Testis (tissue), 3 donors: Measurements from ENCODE around the gene PTPRN2. TPM values are rescaled to one million over a fixed set of nuclear protein-coding genes. Genes with fewer than 3 reads are reported as not detected.

Source experiments
- DNase-seq: peaks from one replicate; pipeline ENCODE4 v3.0.0-alpha.2; 2019
- H3K27ac ChIP-seq, 2 donors: fragments of 200-600 bp; sonication (generic); one replicate each; pipeline ENCODE4 v1.5.1; 2019
- H3K27me3 ChIP-seq: fragments of 200-600 bp; sonication (generic); one replicate; pipeline ENCODE4 v1.5.1; 2019
- H3K36me3 ChIP-seq: fragments of 200-600 bp; sonication (generic); one replicate; pipeline ENCODE4 v1.5.1; 2017; ENCODE audit warnings: low read depth; ENCODE audit errors: missing control alignments
- H3K4me1 ChIP-seq: fragments of 200-600 bp; sonication (generic); one replicate; pipeline ENCODE4 v1.5.1; 2019
- H3K4me3 ChIP-seq, 2 donors: fragments of 200-600 bp; sonication (generic); one replicate each; pipeline ENCODE4 v1.5.1; 2017 to 2019
- H3K9me3 ChIP-seq: fragments of 200-600 bp; sonication (generic); one replicate; pipeline ENCODE4 v1.5.1; 2017
- POLR2A ChIP-seq: fragments of 450-650 bp; IDR thresholded peaks from one replicate; pipeline ENCODE4 v1.6.1; 2017; ENCODE audit warnings: antibody characterized with exemption, mild to moderate bottlenecking, moderate library complexity
- WGBS, 2 donors: methylation state at CpG; one replicate each; pipeline ENCODE4 v1.1.5; 2018; 5-methylcytosine and 5-hydroxymethylcytosine counted together
- intact Hi-C: fragments of 100-400 bp; cut with DNase I; formaldehyde crosslinking; loops from one replicate; pipeline ENCODE4 v1.15.1; 2023; ENCODE audit warnings: low total_unique reads
- polyA plus RNA-seq: library from polyadenylated mRNA; stranded (reverse); fragments of 350-450 nt; fragmentation: Illumina TruSeq; extraction: RNeasy Lipid Tissue Mini Kit (QIAGEN cat#74804); gene quantifications from one replicate; pipeline ENCODE4 v1.2.3, GENCODE V29; 2014; ENCODE audit warnings: low read depth, low replicate concordance; ENCODE audit not compliant: insufficient read depth
- total RNA-seq, 2 donors: library from RNA; depleted of rRNA; stranded (reverse); fragments of >200 nt; gene quantifications; one replicate each; pipeline ENCODE4 v1.2.3, GENCODE V29; 2016
- TF ChIP-seq, protein P1 (sequence below), 3 experiments: fragments of 450-650 bp in 2 of 3; fragments of 200-600 bp in 1 of 3; sonication (generic) in 1 of 3; IDR thresholded peaks; one replicate each; pipeline ENCODE4 v1.5.1; 2016 to 2019; ENCODE audit warnings: antibody characterized with exemption in 3 of 3, mild to moderate bottlenecking in 2 of 3, moderate library complexity in 1 of 3

PTPRN2 gene
- total and polyA plus RNA-seq, 3 donors from 2014 or later: 9.3 to 10.8 (median 9.8) TPM

DNA sequence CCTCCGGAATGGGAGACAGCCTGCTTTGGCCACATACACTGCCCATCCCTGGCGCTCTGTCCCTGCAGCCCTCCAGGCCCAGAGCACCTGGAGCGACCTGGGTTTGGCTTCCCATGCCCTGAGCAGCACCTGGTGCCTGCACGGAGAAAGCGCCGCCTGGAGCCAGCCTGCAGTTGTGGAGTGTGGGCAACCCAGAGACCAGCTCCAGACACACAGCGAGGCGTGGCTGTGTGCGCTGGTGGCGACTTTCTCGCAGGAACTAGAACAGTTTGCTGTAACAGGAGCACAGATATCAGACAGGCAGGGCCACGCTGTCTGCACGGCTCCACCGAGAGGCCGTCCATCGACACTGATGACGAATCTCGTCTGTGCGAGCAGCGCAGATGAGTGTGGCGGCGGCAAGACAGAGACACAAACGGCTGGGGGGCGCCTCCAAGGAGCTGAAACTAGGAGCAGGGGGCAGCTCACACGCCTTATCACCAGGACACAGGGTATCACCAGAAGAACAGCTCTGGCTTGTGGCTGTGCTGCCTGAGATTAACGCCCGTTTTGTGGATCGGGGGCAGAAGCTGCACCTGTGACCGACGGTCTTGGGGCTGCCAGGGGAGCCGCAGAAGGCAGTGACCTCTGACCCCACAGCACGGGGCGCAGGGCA is 975.5 kb downstream of the PTPRN2 start:
- no peaks in the 10 kb centered on the region for H3K36me3 ChIP-seq
- peak overlapping the region; percentile 56 to 67 for H3K4me3 ChIP-seq
- TF ChIP-seq, protein P1, sequence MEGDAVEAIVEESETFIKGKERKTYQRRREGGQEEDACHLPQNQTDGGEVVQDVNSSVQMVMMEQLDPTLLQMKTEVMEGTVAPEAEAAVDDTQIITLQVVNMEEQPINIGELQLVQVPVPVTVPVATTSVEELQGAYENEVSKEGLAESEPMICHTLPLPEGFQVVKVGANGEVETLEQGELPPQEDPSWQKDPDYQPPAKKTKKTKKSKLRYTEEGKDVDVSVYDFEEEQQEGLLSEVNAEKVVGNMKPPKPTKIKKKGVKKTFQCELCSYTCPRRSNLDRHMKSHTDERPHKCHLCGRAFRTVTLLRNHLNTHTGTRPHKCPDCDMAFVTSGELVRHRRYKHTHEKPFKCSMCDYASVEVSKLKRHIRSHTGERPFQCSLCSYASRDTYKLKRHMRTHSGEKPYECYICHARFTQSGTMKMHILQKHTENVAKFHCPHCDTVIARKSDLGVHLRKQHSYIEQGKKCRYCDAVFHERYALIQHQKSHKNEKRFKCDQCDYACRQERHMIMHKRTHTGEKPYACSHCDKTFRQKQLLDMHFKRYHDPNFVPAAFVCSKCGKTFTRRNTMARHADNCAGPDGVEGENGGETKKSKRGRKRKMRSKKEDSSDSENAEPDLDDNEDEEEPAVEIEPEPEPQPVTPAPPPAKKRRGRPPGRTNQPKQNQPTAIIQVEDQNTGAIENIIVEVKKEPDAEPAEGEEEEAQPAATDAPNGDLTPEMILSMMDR (IDR thresholded peaks at IDR 0.05): no peak
- TF ChIP-seq POLR2A: no peak
- no peak overlapping the region for H3K27ac ChIP-seq
- H3K9me3 ChIP-seq: no peaks in the 10 kb centered on the region
- DNase-seq: no peak
- H3K27me3 ChIP-seq: no peaks in the 10 kb centered on the region
- intact Hi-C loops: no loop called here
- H3K4me1 ChIP-seq: peaks cover 27% of the 10 kb centered on the region
- WGBS, 2 donors: 53 to 66% methylated on average over 6 to 33 of the region's 33 CpGs

DNA sequence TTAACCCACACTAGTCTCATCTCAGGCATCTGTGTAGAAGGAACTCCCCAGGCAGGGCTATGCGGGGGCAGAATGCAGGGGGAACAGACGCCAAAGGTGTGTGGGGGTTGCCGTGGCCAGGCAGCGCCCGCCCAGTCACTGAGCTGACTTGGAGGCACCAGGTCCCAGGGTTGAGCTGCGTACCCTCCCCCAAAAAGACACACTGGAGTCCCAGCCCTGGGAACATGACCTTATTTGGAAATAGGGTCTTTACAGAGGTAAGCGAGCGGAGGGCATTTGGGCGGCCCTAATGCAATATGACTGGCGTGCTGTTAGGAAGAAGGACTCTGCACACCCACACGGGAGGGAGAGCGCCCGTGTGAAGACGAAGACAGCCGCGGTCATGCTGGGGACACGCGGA is 976.3 kb downstream of the PTPRN2 start:
- H3K27ac ChIP-seq: no peak overlapping the region
- 91 to 92% methylated on average over 18 of the region's 18 CpGs for WGBS, 2 donors
- TF ChIP-seq POLR2A: no peak
- TF ChIP-seq, protein P1 (IDR thresholded peaks at IDR 0.05): no peak
- no peaks in the 10 kb centered on the region for H3K27me3 ChIP-seq
- H3K36me3 ChIP-seq: no peaks in the 10 kb centered on the region
- no peaks in the 10 kb centered on the region for H3K9me3 ChIP-seq
- peaks cover 23% of the 10 kb centered on the region for H3K4me1 ChIP-seq
- intact Hi-C loops: no loop called here
- no peak for DNase-seq
- H3K4me3 ChIP-seq: no peak overlapping the region

GRCh38 chr7:157610671-157611295 is 976.8 kb downstream of the PTPRN2 start:
- 90 to 91% methylated on average over 17 of the region's 17 CpGs for WGBS, 2 donors
- no peaks in the 10 kb centered on the region for H3K9me3 ChIP-seq
- peaks cover 17% of the 10 kb centered on the region for H3K4me1 ChIP-seq
- intact Hi-C loops: no loop called here
- TF ChIP-seq, protein P1 (IDR thresholded peaks at IDR 0.05): no peak
- no peak for TF ChIP-seq POLR2A
- no peak for DNase-seq
- H3K27ac ChIP-seq: no peak overlapping the region
- no peaks in the 10 kb centered on the region for H3K36me3 ChIP-seq
- H3K4me3 ChIP-seq: no peak overlapping the region
- no peaks in the 10 kb centered on the region for H3K27me3 ChIP-seq

DNA sequence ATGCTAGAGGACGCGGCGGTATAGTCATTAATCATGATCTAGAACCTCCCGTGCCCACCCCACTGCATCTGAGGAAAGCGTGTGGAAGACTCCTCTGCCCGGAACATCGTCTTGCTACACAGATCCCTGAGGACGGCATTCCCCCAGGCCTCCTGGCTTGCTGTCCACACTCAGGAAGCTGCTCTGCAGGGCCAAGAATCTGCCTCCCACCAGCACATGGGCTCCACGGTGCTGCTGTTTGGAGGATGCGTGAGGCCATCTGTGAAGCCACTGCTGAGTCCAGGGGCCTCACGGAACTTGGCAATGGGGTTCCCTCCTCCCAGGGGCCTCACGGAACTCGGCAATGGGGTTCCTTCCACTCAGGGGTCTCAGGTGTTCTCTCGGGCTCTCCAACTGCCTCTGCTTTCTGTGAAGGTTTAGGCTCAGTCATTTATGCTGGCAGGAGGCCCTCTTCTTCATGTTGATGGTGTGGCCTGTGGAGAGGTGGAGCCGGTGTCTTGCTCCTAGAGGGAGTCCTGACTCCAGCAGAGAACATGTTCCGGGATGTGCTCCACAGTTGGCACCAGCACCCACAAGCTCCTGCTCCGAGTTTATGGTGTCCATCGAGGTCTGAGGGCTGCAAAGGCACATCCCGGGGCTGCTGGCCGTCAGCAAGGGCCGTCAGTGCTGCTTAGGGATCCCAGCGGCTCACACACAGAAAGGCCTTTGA is 977.5 kb downstream of the PTPRN2 start:
- Histone ChIP-seq H3K27me3 (no peaks in the 10 kb centered on the region), H3K36me3 (no peaks in the 10 kb centered on the region), H3K9me3 (no peaks in the 10 kb centered on the region), H3K4me1 (peaks cover 14% of the 10 kb centered on the region), H3K4me3 (no peak overlapping the region), H3K27ac (no peak overlapping the region)
- TF ChIP-seq, protein P1 (IDR thresholded peaks at IDR 0.05): no peak
- TF ChIP-seq POLR2A: no peak
- intact Hi-C loops: no loop called here
- 89 to 97% methylated on average over 12 to 22 of the region's 22 CpGs for WGBS, 2 donors
- no peak for DNase-seq
